GM10266 (cell line): ENCODE data around the gene TBC1D21.

ENCODE experiments used
- DNase-seq: peaks from one replicate; pipeline ENCODE4 v3.0.0; 2012; ENCODE audit errors: extremely low spot score
- CTCF ChIP-seq: IDR thresholded peaks from 2 replicates; pipeline ENCODE4 v1.5.1; 2012; ENCODE audit warnings: mild to moderate bottlenecking, low read depth; ENCODE audit not compliant: control insufficient read depth, insufficient read depth; ENCODE audit errors: missing control alignments

Gene TBC1D21

GRCh38 chr15:73888224-73889041, 15.1 kb downstream of the TBC1D21 start:
- DNase-seq = no peak
- no peak for TF ChIP-seq CTCF

DNA sequence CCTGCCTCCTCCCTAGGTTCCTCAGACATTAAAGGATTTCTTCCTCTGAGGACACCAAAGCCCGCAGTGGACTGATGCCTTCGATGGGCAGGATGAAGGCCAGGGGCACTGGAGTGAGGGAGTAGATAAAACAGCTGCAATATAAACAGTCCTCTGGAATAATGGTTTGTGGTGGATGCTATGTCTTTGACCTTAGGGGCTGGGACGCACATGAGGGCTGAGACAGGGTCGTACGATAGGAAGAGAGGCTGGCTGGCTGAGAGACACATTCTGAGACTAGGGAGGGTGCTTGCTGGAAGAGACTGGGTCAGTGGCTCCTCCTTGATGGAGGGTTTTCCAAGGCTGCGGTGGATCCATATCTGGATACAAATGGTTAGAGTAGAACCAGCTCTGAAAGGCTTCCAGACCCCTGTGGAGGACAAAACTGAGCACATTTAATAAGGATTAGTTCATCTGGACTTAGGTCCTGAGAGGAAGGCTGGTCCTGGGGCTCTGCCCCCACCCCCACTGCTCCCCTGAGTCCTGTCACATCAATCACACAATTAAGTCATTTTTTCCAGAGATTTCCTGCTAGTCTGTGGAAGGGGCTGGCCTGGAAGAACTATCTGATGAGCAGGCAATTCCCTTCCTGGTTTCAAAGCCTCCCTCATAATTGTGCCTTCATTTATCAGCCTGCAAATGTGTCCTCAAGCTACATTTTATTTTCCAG, 15.8 kb downstream of the TBC1D21 start:
- TF ChIP-seq CTCF = no peak
- no peak for DNase-seq

- TF ChIP-seq CTCF = no peak
Measured at GRCh38 chr15:73889762-73890124, 16.4 kb downstream of the TBC1D21 start.

GRCh38 chr15:73891328-73892315, 18.3 kb downstream of the TBC1D21 start:
- no peak for TF ChIP-seq CTCF
- no peak for DNase-seq

More at GRCh38 chr15:73889762-73890124, 16.4 kb downstream of the TBC1D21 start:
- no peak for DNase-seq

DNA sequence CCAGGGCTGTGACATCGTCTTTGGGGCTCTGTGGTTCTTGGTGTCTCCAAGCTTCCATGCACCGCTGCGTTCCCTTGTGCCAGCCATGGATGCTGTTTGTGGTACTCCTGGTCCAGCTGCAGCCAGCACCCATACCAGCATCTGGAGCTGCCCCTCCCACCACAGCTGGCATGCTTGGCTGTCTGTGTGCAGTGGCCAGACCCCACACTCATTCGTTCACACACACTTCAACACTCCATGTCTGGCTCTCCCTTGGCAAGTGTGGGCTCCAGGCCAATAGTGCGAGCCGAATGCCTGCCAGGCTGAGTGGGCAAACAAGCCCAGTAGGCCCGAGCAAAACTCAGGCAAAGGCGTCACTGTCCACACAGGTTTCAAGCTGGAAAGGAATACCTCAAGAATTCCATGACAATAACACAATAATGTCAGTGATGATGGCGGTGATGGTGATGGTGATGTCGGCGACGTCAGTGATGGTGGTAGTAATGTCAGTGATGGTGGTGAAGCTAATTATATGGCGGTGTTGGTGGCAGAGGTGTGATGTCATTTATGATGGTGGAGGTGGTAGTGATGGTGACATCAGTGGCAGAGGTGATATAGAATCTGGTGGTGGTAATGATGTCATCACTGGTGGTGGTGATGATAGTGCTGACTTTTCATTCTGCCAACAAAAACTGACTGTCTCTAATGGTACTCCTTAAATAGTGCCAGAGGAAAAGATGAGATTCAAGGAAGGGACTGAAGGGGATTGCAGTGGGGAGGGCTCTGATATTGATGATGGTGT, 19.3 kb downstream of the TBC1D21 start:
- DNase-seq = no peak
- no peak for TF ChIP-seq CTCF

- DNase-seq = no peak
Measured at GRCh38 chr15:73894133-73894814, 20.9 kb downstream of the TBC1D21 start.

More at GRCh38 chr15:73894133-73894814, 20.9 kb downstream of the TBC1D21 start:
- TF ChIP-seq CTCF = no peak
